Activated CD4-positive, alpha-beta T cell treated with anti-CD3 and anti-CD28 coated beads for 24 hours (primary cell): ENCODE measurements around the gene PRSS33.

Experiments
- DNase-seq, 2 donors: peaks; one replicate each; pipeline ENCODE4 v3.0.0-alpha.2; 2020; ENCODE audit warnings: low read depth in 2 of 2

The PRSS33 gene

DNA sequence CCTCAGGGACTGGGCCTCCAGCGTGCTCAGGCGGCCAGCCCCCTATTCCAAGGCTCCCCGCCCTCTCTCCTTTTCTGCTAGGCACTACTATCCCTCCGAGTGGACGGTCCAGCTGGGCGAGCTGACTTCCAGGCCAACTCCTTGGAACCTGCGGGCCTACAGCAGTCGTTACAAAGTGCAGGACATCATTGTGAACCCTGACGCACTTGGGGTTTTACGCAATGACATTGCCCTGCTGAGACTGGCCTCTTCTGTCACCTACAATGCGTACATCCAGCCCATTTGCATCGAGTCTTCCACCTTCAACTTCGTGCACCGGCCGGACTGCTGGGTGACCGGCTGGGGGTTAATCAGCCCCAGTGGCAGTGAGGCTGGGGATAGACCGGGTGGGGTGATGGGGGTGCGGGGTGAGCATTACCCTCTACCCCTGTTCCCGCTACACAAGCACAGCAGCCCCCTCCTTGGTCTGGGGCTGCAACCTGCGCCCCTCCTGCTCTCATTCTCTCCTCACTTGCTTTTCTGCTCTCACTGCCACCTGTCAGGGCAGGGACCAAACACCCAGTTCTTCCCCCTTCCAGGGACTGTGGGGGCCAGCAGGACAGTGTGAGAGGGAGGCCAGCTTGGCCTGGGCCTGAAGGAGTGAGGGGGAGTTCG, 12.0 kb upstream of the PRSS33 start:
- DNase-seq: no peak

- no peak for DNase-seq
Observed at GRCh38 chr16:2798723-2799204, 11.4 kb upstream of the PRSS33 start.

DNA sequence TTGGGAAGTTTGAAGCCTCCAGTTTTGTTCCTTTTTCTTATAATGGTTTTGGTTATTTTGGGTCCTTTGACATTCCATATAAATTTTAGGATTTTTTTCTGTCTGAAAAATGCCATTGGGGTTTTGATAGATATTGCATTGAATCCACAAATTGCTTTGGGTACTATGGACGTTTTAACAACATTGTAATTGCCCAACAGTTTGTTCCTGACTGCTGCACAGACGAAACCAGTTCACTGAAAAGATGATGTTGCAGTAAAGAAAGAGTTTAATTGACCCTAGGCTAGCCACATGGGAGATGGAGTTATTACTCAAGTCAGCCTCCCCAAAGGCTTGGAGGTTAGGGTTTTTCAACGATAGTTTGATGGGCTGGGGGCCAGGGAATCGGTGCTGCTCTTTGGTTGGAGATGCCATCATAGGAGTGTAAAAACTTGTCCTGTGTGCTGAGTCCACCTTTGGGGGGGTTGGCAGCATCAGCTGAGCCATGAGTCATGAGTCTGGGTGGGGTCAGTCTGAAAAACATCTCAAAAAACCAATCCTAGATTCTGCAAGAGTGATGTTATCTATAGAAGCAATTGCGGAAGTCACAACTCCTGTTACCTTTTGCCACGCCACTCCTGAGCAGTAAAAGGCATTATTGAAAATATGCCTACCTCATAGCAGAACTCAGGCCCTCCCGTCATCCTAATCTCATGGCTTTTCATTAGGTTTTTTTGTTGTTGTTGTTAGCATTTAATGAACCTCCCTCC, 8.2 kb upstream of the PRSS33 start:
- DNase-seq: no peak

GRCh38 chr16:2792940-2793339, 5.6 kb upstream of the PRSS33 start:
- no peak for DNase-seq

- DNase-seq: no peak
Observed at GRCh38 chr16:2791174-2791573, 3.8 kb upstream of the PRSS33 start.

- no peak for DNase-seq
Observed at GRCh38 chr16:2790631-2791030, 3.3 kb upstream of the PRSS33 start.

GRCh38 chr16:2787961-2788360, 601 bp upstream of the PRSS33 start:
- DNase-seq: no peak

- no peak for DNase-seq
Observed at GRCh38 chr16:2786826-2787151, 571 bp downstream of the PRSS33 start.

GRCh38 chr16:2786061-2786825, 1.1 kb downstream of the PRSS33 start:
- no peak for DNase-seq

DNA sequence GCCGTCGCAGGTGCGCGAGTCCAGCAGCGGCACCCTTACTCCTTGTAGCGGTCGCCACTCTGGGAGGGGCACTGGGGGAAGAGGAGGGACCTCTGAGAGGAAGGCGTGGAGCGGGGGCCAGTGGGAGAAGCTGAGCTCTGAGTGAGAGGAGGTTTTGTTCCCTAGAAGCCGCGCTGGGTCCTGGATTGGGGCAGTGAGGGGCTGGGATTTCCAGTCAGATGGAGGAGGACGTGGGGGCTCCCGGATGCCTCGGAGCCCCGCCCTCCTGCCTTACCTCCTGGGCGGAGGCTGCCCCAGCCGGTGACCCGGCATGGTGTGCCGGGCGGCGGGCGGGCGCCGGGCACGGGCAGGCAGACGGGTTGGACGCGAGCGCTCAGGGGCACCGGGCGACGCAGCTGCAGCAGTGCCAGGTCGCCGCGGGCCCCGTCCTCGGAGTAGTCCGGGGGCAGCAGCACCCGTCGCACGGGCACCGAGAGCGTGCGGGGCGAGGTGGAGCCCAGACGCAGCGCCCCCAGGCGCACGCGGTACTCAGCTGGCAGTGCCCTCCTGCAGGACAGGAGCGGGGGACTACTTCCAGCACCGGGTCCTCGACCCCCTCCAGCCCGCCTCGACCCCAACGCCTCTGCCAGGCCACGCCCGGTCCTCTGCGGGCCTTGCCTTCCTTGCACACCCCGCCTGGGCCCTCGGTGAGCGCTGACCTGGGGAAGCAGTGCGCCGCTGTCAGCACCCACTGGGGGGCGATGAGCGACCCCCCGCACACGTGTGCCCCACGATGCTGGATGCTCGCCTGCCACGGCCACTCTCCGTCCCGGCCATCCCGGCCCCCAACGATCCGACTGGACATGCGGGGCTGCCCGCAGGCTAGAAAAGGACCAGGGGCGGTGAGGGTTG, 2.0 kb downstream of the PRSS33 start:
- peak in 1 of 2 donors; percentile 28 for DNase-seq

DNA sequence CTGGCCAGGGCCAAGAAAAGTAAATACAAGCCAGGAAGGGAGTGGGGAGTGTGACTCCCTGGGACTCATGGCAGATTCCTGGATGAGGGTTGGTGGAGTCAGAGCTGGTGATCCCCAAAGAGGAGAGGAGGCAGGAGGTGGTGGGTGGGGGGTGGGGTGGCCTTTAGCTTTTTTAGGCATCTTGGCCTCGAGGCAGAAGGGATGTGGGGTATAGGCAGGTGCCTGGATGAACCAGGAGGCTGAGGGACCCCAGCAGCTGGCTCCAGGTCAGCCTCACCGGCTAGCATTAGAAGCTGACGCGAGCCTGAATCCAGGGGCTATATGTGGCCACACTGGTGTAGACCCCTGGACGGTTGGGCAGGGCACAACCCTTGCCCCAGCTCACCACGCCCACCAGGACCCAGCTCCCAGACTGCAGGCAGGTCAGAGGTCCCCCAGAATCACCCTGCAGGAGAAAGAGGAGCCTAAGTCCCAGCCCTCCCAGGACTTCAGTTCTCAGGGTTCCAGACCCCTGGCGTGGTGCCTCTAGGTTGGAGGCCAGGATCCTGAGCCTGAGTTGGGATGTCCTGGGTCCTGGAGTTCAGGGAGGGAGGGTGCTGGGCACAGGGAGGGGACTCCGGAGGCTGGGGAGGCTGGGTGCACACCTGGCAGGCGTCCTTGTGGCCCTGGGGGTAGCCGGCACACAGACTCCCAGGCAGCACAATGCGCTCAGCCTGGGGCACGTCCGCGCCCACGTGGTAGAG, 2.8 kb downstream of the PRSS33 start:
- no peak for DNase-seq

- DNase-seq: no peak
Observed at GRCh38 chr16:2783581-2784357, 3.6 kb downstream of the PRSS33 start.

- no peak for DNase-seq
Observed at GRCh38 chr16:2782583-2783351, 4.6 kb downstream of the PRSS33 start.

GRCh38 chr16:2779978-2780898, 7.1 kb downstream of the PRSS33 start:
- DNase-seq: no peak

GRCh38 chr16:2779151-2779920, 8.0 kb downstream of the PRSS33 start:
- DNase-seq: no peak

DNA sequence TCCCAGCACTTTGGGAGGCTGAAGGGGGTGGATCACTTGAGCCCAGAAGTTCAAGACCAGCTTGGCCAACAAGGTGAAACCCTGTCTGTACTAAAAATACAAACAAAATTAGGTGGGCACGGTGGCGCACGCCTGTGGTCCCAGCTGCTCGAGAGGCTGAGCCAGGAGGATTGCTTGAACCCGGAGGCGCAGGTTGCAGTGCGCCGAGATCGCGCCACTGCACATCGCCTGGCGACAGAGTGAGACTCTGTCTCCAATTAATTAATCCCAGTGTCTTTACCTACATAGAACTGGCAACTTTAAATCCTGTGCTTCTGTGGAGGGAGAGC, 8.8 kb downstream of the PRSS33 start:
- no peak for DNase-seq

DNA sequence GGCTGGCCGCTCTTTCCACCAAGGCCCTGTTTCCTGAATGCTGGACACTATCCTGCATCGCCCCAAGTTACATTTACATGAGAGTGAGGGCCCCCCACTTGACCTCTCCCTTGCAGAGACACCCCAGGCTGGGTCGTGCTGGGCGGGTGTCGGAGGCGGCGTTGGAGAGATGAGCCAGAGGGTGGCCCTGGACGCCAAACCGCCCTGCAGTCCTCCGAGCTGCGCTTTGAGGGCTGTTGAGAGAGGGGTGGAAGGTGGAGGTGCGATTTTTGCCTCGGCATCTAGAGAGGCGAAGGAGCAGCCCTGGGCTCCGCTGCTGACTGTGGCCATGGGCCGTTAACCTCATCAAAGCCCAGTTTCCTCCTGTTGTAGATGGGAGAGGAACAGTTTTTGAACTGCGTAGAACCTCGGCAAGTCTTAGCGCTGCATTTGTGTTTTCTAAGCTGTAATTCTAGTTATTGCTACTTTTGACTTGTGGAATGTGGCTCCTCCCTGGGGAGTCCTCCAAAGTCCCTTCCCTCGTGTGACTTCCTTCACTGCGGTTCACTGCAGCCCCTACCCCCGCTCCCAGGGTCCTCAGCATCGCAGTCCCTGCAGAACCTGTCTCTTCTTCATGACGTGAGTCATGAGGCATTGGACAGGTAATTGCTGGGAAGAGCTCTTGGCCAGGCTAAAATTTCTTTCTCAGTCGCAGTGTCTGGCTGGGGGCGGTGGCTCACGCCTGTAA, 9.3 kb downstream of the PRSS33 start:
- DNase-seq: no peak
